ENCODE data around the gene MON1A.
"Not testable (repeated sequence)": the region's sequence is repeated elsewhere in the genome, so short reads cannot be mapped to it uniquely, and the experiment has no call there.

The MON1A gene

GRCh38 chr3:49911611-49912010 lies 18.0 kb downstream of the MON1A start:
- DNase-seq (ENCODE audit: low read depth, low spot score): no peak

GRCh38 chr3:49911124-49911420 lies 18.5 kb downstream of the MON1A start:
- Histone ChIP-seq H3K9ac (ENCODE audit: insufficient read length) (no peak overlapping the region), H3K4me3 (no peak overlapping the region)
- DNase-seq (ENCODE audit: low read depth, low spot score): no peak

More at GRCh38 chr3:49911611-49912010, 18.0 kb downstream of the MON1A start:
- H3K27ac ChIP-seq: no peak overlapping the region
- H3K4me3 ChIP-seq: no peak overlapping the region
- H3K36me3 ChIP-seq (ENCODE audit: insufficient read depth, low read length): no peaks in the 10 kb centered on the region
- no peak for TF ChIP-seq POLR2AphosphoS5 (IDR thresholded peaks at IDR 0.05; ENCODE audit: borderline replicate concordance, low read depth, low read length)
- no peak for TF ChIP-seq FOXP2 (optimal IDR thresholded peaks at IDR 0.05; ENCODE audit: control extremely low read depth, extremely low read length, insufficient read depth)
- H3K9ac ChIP-seq (ENCODE audit: insufficient read length): no peak overlapping the region
- no peaks in the 10 kb centered on the region for H3K9me3 ChIP-seq (ENCODE audit: low read depth, low read length)

GRCh38 chr3:49910409-49911123 lies 19.0 kb downstream of the MON1A start:
- no peak overlapping the region for H3K9ac ChIP-seq (ENCODE audit: insufficient read length)
- DNase-seq (ENCODE audit: low read depth, low spot score): no peak
- no peaks in the 10 kb centered on the region for H3K9me3 ChIP-seq (ENCODE audit: low read depth, low read length)
- H3K36me3 ChIP-seq (ENCODE audit: insufficient read depth, low read length): no peaks in the 10 kb centered on the region
- no peak overlapping the region for H3K4me3 ChIP-seq
- no peak overlapping the region for H3K27ac ChIP-seq
- TF ChIP-seq EZH2 (IDR thresholded peaks at IDR 0.05) (no peak), POLR2AphosphoS5 (IDR thresholded peaks at IDR 0.05; ENCODE audit: borderline replicate concordance, low read depth, low read length) (no peak), FOXP2 (optimal IDR thresholded peaks at IDR 0.05; ENCODE audit: control extremely low read depth, extremely low read length, insufficient read depth) (no peak)

More at GRCh38 chr3:49911124-49911420, 18.5 kb downstream of the MON1A start:
- H3K9me3 ChIP-seq (ENCODE audit: low read depth, low read length): no peaks in the 10 kb centered on the region
- H3K36me3 ChIP-seq (ENCODE audit: insufficient read depth, low read length): no peaks in the 10 kb centered on the region
- H3K27ac ChIP-seq: no peak overlapping the region
- TF ChIP-seq EZH2 (IDR thresholded peaks at IDR 0.05) (no peak), POLR2AphosphoS5 (IDR thresholded peaks at IDR 0.05; ENCODE audit: borderline replicate concordance, low read depth, low read length) (no peak), FOXP2 (optimal IDR thresholded peaks at IDR 0.05; ENCODE audit: control extremely low read depth, extremely low read length, insufficient read depth) (no peak)

DNA sequence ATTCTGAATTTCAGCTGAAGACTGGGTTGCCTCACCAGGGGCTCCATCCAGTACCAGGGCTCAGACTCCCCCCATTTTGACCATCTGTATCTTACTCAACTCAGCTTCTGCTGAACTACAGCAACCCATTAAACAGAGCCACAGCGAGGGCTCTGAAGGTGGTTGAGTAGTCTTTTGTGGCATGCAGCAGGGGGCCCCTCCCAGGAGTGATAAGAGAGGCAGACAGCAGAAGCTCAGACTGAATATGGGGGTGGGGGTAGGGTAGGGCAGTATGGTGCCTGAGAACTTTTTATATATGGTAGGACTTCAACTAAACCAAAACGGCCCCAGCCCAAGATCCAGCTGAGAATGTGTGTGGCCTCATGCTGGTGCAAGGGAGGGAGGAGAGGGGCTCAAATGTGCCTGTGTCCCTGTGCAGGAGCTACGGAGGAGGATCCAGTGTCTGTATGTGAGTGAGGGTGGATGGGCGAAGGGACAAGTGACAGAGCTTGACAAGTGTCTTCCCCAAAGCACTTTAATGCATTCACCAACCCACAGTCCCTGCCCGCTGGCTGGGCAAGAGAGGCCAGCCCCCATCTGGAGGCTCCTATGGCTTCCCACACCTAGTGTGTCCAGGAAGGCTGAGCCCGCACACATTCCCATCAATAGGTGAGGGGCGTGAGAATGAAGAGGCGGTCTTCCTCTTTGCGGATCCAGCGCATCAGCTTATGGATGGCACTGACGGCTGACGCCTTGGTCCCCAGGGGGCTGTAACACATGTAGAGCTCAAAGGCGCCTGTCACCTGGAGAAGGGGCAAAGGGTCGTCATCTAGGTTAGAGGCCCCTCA lies 21.0 kb downstream of the MON1A start:
- no peak overlapping the region for H3K4me3 ChIP-seq
- DNase-seq (ENCODE audit: low read depth, low spot score): no peak
- H3K36me3 ChIP-seq (ENCODE audit: insufficient read depth, low read length): no peaks in the 10 kb centered on the region
- TF ChIP-seq EZH2 (IDR thresholded peaks at IDR 0.05) (no peak), FOXP2 (optimal IDR thresholded peaks at IDR 0.05; ENCODE audit: control extremely low read depth, extremely low read length, insufficient read depth) (no peak), POLR2AphosphoS5 (IDR thresholded peaks at IDR 0.05; ENCODE audit: borderline replicate concordance, low read depth, low read length) (no peak)
- no peak overlapping the region for H3K9ac ChIP-seq (ENCODE audit: insufficient read length)
- no peak overlapping the region for H3K27ac ChIP-seq
- no peaks in the 10 kb centered on the region for H3K9me3 ChIP-seq (ENCODE audit: low read depth, low read length)

GRCh38 chr3:49906073-49906743 lies 23.4 kb downstream of the MON1A start:
- Histone ChIP-seq H3K36me3 (ENCODE audit: insufficient read depth, low read length) (no peaks in the 10 kb centered on the region), H3K27ac (no peak overlapping the region), H3K9me3 (ENCODE audit: low read depth, low read length) (no peaks in the 10 kb centered on the region), H3K4me3 (peak overlapping the region; percentile 40), H3K9ac (ENCODE audit: insufficient read length) (no peak overlapping the region)
- no peak for DNase-seq (ENCODE audit: low read depth, low spot score)
- TF ChIP-seq FOXP2 (optimal IDR thresholded peaks at IDR 0.05; ENCODE audit: control extremely low read depth, extremely low read length, insufficient read depth): no peak
- no peak for TF ChIP-seq EZH2 (IDR thresholded peaks at IDR 0.05)
- no peak for TF ChIP-seq POLR2AphosphoS5 (IDR thresholded peaks at IDR 0.05; ENCODE audit: borderline replicate concordance, low read depth, low read length)

- H3K36me3 ChIP-seq (ENCODE audit: insufficient read depth, low read length); H3K9ac ChIP-seq (ENCODE audit: insufficient read length); H3K4me3 ChIP-seq; H3K9me3 ChIP-seq (ENCODE audit: low read depth, low read length); DNase-seq (ENCODE audit: low read depth, low spot score); H3K27ac ChIP-seq: not testable (repeated sequence)
These were observed 25.2 kb downstream of the MON1A start for GRCh38 chr3:49904448-49904847.

GRCh38 chr3:49903451-49904424 lies 25.9 kb downstream of the MON1A start, which contains the start of gene MST1R:
Gene MST1R, minus strand, starts transcription at chr3:49903873. Its CDS starts 264 bp downstream, at chr3:49903609.
- no peak for DNase-seq (ENCODE audit: low read depth, low spot score)

More at GRCh38 chr3:49903451-49904424, 25.9 kb downstream of the MON1A start, which contains the start of gene MST1R:
- TF ChIP-seq POLR2AphosphoS5 (IDR thresholded peaks at IDR 0.05; ENCODE audit: borderline replicate concordance, low read depth, low read length) (no peak), FOXP2 (optimal IDR thresholded peaks at IDR 0.05; ENCODE audit: control extremely low read depth, extremely low read length, insufficient read depth) (no peak), EZH2 (IDR thresholded peaks at IDR 0.05) (no peak)
- Histone ChIP-seq H3K36me3 (ENCODE audit: insufficient read depth, low read length) (no peaks in the 10 kb centered on the region), H3K4me3 (no peak within 1 kb of the TSS), H3K9ac (ENCODE audit: insufficient read length) (no peak within 1 kb of the TSS), H3K9me3 (ENCODE audit: low read depth, low read length) (no peaks in the 10 kb centered on the region), H3K27ac (no peak within 1 kb of the TSS)

Measured in SK-N-MC (cell line).